Stimulated activated CD8-positive, alpha-beta memory T cell treated with anti-CD3 and anti-CD28 coated beads, Interleukin-7, amount 100 ng/mL, for 24 hours (primary cell): ENCODE data around the gene ZNF417.
"Not testable (repeated sequence)": the region's sequence is repeated elsewhere in the genome, so short reads cannot be mapped to it uniquely, and the experiment has no call there.

Experiments used
- DNase-seq: peaks from one replicate; pipeline ENCODE4 v3.0.0-alpha.2; 2020; ENCODE audit warnings: low read depth

ZNF417 gene

GRCh38 chr19:57887195-57887941 is 29.0 kb downstream of the ZNF417 start:
- no peak for DNase-seq

GRCh38 chr19:57886046-57886445 is 30.3 kb downstream of the ZNF417 start:
- DNase-seq = no peak

- DNase-seq = not testable (repeated sequence)
These were observed 42.3 kb downstream of the ZNF417 start for GRCh38 chr19:57873883-57874799.

- DNase-seq = no peak
These were observed 43.9 kb downstream of the ZNF417 start for GRCh38 chr19:57872450-57872849.

- DNase-seq = no peak
These were observed 46.2 kb downstream of the ZNF417 start for GRCh38 chr19:57870225-57870624.

GRCh38 chr19:57869655-57870054 is 46.7 kb downstream of the ZNF417 start:
- not testable (repeated sequence) for DNase-seq

GRCh38 chr19:57867868-57868492 is 48.4 kb downstream of the ZNF417 start:
- no peak for DNase-seq
